ENCODE results near the gene HPCAL1.

DNA sequence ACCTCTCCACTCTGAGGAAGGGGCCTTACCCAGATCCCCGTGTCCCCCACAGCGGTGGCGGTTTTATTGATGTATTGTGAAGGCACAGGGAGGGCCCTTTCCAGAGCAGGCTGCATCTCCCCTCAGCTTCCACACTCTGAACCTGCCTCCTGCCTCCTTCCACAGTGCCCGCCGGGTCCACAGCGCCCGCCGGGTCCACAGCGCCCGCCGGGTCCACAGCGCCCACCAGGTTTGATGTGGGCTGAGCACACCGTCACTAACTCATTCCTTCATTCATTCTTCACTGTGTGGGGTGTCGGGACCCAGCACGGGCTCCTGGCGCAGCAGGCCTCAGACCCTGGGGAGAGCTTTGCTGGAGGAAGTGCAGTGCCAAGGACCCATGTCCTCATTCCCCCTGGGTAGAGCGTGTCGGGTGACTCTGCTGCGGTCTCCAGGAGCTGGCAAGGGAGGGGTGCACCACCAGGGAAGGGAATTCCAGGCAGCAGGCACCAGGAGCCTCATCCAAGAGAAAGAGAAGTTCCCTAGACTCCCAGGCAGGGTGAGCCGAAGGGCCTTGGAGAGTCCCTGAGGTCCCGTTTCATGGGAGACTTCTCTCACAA is 57.1 kb downstream of the HPCAL1 start:
- TF ChIP-seq CTCF (conservative IDR thresholded peaks at IDR 0.05; ENCODE audit: low read length): no peak
- TF ChIP-seq EZH2phosphoT487 (IDR thresholded peaks at IDR 0.05; ENCODE audit: borderline replicate concordance): no peak

Measured in Loucy (cell line).